GM19025 (cell line): ENCODE measurements around the gene GABRA5.
"Not testable (repeated sequence)": the region's sequence is repeated elsewhere in the genome, so short reads cannot be mapped to it uniquely, and the experiment has no call there.

Source experiments
- ATAC-seq: cut with Tn5 transposase; IDR thresholded peaks from one replicate; pipeline ENCODE4 v1.9.1; 2021; ENCODE audit warnings: mild to moderate bottlenecking, low read depth, moderate library complexity; ENCODE audit not compliant: unreplicated experiment

Gene GABRA5

DNA sequence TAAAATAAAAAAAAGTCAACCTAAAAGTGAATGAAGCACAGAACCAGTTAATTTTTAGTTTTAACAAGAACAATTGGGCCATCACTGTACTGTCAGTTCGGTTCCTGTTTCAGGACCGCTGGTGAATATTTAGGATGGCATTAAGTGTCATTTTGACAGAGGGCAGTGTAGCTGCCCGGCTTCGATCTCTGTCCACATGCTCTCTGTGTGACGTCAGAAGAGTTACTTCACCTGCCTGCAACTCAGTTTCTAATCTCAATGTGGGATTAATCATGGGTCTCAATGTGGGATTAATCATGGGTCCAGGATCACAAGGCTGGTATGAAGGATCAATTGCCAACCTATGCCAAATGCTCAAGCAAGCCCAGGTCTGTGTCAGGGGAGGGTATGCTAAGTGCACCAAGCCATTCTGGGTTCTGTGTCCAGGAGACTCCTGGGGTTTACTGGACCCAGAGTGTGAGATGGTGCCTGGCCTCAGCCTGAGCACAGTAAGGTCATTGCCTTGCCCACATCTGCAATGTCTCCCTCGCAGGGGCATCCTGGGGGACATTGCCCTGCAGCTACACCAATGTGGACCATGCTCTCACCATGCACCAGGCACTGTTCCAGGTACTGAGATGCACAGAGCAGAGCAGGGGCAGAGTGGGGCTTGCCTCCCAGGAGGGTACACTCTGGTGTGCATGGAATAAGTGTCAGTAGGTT lies 8.1 kb downstream of the GABRA5 start:
- ATAC-seq: no peak

DNA sequence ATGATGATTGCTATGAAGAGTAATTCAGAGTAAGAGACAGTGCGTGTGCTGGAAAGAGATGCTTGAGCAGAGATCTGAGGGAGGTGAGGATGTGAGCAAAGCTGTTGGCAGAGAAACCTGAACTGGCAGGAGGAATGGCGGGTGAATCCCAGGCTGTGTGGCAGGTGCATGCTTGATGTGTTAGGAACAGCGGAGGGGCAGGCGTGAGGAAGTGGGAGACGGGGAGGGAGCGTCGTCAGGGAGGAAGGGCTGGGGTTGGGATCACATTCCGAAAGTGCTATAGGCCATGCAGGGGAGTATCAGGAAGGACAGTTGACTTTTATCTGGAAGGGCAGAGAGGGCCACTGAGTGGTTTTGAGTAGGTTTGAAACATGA lies 8.6 kb downstream of the GABRA5 start:
- ATAC-seq: no peak

DNA sequence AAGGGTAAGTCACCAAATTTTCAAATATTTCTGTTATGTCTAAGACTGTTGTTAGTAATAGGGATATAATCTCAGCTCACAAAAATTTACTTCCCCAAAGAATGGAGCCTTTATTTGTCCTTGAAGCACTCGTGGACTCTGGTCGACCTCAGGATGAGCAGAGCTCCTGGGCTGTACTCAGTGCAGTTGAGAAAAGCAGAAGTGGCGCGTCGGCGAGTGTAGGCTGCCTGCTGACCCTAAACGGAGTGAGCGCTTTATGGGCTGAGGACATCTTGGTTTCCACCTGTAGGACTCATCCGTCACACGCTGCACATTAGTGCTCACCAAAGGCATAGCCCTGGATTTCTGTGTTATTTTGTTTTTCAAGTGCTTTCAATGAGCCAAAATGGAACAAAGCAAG lies 11.0 kb downstream of the GABRA5 start:
- ATAC-seq: no peak

DNA sequence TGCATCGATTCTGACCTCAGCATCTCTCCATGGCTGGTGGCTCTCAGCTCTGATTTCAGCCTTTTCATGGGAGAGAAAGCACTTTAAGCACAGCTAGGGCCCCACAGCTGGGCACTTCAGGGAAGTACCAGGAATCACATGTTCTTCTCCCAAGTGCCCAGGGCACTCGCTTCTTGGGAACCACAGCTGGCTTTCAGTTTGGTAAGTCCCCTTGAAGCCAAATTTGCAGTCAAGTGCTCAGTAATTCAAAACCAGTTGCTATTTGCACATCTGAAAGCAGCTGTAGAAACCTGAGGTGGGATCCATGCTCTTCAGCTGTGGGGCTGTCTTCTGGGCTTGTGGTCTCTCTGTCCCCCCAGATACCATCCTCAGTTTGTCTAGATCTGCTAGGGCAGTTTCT lies 12.8 kb downstream of the GABRA5 start:
- no peak for ATAC-seq

DNA sequence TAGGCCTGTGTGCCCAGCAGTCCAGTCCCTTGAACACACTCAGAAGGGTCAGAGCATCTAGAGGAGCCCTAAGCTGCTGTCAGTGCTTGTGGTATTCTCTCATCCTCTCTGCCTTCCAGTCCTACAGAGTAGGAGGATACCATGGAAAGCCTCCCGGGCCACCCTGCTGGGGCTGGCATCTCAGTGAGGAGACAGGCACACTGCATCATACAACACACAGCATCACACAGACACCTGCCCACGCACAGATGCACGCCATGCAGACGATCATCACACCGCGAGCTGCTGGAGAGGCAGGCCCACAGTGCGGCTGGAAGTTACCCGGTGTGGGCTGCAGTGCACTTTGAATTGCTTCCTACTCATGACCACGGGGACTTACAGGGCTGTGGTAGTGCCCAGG lies 15.2 kb downstream of the GABRA5 start:
- no peak for ATAC-seq

DNA sequence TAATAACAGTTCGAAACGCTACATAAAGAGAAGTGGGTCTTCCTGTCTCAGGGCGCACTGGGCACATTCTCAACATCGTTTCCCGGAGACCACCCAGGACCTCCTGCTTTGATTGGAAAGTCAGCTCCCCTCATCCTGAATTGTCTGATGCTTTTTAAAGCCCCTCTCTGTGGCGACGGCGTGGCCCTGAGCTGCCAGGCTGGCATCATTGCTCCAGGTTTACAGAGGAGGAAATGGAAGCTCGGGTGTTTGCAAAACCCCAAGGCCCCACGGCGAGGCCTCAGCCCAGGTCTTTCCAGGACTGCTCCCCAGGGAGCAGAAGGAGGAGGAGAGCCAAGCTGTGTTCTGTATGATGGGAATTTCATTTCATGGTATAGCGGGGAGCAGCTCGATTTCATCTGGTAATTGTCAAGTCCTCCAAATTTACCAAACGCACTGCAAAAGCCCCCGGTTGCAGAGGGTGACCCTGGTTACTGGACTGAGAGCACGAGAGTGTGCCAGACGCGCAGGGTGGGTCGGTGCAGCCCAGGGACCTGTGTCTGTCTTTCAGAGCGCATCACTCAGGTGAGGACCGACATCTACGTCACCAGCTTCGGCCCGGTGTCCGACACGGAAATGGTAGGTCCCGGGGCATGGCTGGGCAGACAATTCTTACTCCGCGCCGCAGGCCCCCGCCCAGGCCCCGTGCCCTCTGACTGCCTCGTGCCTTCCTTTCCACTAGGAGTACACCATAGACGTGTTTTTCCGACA lies 15.9 kb downstream of the GABRA5 start:
- ATAC-seq: no peak

DNA sequence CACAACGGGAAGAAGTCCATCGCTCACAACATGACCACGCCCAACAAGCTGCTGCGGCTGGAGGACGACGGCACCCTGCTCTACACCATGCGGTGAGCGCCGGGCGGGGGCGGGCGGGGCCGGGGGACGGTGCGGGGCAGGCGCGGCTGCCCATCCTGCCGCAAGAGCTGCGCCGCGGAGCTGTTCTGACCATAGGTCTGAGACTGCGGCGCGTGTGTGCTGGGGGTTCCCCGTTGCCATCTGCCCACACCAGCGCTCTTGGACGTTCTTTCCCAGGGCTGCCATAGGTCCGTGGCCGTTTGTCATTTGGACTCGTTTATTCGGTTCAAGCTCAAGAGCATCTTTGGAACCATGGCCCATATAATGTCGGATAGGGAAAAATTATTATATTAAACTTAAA lies 16.6 kb downstream of the GABRA5 start:
- ATAC-seq: no peak

DNA sequence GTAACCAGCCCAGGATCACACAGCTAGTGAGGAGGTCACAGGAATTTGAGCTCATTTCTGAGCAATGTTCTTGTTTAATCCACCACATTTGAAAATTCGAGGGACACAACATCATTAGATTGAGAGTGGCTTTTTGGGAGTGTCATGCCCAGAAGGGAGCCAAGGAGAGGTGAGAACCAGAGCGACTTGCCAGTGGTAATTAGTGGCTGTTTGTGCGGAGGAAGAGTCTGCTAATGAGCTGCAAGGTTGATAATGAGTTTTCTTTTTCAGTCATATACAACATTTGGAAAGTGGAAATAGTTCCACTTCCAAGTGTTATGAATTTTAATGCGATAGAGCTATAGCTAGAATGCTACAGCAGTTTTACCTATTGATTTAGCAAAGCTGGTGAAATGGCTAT lies 19.7 kb downstream of the GABRA5 start:
- ATAC-seq: no peak

DNA sequence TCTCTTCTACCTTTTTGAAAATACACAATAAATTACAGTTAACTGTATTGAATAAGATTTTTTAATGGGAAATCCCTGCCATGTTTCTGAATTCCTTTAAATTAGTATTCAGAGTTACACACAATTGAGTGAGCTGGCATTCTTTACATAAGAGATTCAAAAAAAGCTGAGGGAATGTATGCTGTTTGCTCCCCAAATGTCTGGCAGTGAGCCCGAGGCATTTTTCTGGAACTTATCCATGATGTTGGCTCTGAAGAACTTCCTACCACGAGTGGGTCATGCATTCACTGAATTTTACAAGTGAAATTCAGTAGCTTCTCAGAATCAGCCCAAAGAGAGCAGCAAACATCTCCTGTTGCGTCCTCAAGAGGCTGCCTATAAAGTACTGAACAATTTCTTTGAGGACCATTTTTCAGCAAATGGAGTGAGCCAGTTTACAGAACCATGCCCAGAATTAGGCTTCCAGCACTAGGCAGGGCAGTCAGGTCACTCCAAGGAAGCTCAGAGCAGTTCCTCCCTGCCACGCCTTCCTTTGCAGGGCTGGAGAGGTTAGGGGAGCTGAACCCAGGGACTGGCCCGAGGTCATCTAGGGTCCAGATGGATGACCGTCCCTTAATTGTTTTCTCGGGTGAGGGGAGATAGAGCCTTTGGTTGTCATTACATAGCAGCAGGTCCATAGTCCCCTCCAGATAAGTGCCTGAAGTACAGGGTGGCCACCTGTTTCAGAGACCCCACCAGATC lies 21.2 kb downstream of the GABRA5 start:
- no peak for ATAC-seq

DNA sequence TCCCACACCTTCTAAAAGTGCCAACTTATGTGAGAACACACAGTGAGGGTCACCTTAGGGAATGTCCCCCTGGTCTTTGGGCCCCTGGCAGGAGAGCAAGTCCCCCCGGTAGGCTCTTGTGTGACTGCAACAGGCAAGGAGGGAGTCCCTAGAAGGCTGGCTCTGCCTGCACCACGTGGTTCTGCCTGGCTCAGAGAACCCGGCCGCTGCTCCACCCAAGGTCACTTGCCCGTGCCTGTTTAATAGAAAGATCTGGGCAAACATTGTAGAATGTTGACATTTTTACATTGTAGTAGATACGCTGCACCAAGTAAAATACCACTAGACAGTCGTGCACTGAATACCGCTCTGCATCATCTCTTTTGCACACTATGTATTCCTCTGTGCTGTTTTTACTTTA lies 21.9 kb downstream of the GABRA5 start:
- no peak for ATAC-seq

DNA sequence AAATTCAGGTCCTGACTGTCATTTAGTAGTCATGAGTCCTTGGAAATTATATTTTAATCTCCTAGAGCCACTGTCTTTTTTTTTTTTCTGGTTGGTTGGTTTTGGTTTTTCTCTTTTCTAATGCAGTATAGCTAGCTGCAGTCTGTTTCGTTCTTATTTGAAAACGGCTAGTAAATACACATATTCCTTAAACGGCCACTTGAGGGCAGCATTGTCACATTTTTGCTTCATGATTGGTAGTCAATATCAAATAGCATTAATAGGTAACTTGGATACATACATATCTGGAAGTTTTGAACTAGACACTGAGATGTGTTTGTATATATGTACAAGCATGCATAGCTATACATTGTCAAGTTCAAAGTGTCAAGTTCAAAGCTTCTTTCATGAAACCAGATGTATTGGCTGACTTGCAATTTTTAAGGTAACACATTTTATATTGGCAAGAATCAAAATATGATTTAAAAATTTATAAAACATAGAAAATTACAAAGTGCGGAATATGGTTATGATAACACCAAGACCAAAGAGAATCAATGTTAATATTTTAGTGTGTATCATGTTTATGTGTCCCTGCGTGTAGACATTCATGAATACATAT lies 22.5 kb downstream of the GABRA5 start:
- no peak for ATAC-seq

DNA sequence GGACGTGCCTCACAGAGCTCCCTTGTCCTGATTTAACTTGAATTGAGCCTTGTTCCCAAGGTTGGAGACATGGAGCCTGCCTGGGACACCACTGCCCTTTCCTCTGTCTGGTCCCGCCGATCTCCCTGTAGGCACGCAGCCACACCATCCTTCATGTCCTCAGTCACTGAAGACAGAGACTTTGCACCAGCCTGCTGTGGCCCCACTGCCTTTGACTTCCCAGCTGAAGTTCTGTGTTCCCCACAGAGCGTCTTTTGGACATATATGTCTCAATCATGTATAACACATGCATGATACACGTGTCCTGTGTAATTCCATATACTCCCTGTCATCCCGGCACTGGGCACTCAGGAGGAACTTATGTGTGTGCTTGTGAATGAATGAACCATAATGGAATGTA lies 23.6 kb downstream of the GABRA5 start:
- ATAC-seq: no peak

DNA sequence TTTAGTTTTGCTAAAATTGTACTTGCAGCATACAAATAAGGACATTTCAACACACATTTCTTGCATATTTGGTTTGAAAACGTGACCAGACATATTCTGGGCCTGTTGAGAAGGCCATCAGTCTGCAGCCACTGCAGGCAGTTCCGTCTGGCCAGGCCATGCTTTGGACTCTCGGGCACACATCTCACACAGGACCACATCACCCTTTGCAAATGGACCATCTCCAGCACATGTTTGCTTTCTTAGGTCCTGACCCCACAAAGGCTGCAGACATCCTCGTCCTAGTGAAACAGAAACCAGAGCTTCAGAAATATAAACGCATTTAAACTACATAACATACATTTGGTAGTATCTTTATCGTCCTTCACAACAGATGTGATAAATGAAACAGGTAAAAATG lies 24.1 kb downstream of the GABRA5 start:
- ATAC-seq: no peak

DNA sequence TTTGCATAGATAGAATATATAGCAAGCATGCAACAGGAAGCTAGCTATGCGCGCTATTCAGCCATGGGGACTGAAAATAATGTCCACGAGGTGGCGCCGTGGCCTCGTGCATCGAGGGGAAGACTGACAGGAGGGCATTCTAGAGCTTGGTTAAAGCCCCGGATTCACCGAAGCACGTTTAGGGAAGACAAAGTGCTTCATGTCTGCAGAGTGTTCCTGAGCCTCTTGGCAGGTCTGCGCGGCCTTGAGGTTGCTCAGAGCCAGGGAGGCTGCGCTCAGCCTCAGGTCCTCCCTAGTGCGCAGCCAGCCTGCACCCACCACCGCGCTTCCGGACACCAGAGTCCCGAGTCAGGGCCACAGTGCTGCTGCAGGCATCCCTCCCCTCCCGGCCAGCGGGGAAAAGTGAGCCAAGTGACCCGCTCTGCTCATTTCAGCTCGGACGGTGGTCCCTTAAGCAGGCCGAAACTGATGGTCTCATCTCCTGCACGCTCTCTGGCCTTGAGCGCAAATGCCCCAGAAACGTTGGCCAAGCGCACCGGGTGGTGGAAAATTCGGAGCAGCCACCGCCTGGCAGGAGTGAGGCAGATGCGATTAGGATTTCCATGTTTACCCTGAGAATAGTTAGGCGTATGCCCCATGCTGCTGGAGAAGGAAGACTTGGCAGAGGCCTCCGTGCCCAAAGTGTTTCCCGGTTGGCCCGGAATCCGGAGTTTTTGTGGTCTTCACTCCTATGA lies 24.8 kb downstream of the GABRA5 start:
- no peak for ATAC-seq

DNA sequence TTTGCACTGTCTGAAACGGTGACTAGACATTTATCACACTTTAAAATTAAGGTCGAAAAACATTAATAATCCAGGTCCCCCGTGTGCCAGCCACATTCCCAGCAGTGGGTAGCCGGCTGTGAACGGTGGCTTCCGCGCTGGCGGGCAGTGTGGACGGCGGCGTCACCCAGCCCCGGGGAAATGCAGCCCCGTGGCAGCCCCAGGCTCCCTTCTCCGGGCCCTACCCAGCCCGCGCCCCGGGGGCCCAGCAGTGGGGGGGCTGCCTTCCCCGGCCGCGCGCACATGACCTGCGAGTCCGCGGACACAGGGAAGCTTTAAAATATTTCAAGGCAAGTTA lies 25.3 kb downstream of the GABRA5 start:
- ATAC-seq: no peak

DNA sequence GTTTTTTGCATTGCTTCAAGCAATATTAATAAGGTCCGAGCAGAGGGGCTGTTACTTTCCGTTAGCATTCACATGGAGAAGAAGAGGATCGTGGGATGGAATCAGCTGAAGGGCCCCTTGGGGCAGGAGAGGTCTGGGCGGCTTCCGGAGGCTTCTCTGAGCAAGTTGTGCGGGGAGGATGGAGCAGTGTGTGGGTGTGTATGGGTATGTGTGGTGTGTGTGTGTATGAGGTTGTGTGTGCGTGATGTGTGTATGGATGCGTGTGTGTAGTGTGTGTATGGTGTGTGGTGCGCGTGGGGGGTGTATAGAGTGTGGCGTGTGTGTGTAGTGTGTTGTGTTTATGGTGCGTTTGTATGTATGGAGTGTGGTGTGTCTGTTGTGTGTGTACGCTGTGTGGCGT lies 25.8 kb downstream of the GABRA5 start:
- no peak for ATAC-seq

DNA sequence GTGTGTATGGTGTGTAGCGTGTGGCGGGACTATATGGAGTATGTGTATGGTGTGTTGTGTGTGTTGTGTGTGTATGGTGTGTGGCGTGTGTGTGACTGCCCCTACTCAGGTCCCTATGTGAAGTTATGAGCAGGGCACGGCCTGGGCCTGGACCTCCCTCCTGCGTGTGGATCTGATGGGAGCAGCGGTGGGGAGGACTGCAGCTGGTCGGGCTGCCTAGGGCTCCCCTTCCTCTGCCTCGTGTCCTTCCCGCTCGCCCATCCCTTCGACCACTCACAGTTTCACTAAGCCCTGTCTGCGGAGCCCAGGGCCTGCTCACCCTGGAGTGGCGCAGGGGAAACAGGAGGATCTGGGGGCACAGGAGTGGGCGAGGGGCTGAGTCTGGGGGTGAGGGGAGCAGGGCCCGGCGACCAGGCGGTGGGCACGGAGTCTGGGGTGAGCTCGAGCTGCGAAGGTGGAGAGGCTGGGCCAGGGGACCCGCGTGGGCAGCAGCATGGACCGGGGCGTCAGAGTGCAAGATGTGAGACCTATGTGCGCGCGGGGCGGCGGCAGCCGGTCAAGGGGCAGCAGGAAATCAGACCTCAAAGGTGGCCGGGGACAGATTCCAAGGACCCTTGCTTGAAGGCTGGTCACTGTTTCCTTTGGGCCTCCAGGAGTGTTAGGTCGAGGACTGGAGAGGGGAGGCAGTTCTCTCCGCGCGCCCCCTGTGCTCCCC lies 26.6 kb downstream of the GABRA5 start:
- no peak for ATAC-seq

DNA sequence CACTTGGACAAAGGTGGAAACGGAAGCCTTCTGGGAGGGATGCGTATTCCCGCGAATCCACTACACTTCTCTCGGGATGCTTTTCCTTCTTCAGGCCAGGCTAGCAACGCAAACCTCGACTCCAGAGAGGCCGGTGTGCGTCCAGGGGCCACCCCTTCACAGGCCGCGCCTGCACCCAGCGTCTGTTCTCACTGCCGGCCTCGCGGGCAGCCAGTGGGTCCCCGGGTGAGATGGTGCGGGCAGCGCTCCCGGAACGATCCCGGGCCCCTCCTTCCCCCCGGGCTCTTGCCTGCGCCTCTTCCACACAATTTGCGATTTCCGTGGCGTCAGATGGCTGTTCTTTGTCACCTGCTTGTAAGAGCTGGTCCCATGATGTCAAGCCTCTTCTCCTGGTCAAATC lies 27.3 kb downstream of the GABRA5 start:
- ATAC-seq: no peak

DNA sequence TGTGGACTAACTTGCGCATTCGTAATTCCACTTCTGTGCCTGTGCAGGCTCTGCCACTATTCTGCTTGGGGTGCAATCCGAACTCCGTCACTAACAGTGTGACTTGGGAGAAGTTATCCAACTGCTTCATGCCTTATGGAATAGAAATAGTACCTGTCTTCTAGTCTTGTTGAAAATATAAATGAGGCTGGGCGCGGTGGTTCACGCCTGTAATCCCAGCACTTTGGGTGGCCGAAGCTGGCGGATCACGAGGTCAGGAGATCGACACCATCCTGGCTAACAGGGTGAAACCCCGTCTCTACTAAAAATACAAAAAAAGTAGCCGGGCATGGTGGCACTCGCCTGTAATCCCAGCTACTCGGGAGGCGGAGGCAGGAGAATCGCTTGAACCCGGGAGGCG lies 28.5 kb downstream of the GABRA5 start:
- not testable (repeated sequence) for ATAC-seq

DNA sequence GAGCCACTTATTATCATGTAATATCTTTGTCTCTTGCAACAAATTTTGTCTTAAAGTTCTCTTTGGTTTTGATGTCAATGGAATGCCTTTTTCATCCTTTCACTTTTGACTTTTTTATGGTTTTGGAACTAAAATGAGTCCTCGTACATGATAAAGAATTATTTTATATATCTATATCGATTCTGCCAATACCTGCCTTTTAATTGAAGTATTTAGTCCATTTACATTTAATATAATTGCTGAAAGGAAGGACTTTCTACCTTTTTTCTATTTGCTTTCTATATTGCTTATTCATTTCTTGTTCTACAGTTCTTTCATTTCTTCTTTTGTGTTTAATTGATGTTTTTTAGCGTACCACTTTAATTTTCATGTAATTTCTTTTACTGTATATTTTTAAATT lies 32.8 kb downstream of the GABRA5 start:
- no peak for ATAC-seq
